NT2/D1 (cell line): ENCODE measurements around the gene BRK1.

Experiments
- SUZ12 ChIP-seq: IDR thresholded peaks from 2 replicates; pipeline ENCODE4 v1.6.1; 2011; ENCODE audit not compliant: insufficient read length, insufficient read depth; ENCODE audit errors: extremely low read depth
- YY1 ChIP-seq: IDR thresholded peaks from 2 replicates; pipeline ENCODE4 v1.6.1; 2011; ENCODE audit not compliant: insufficient read length, insufficient read depth

DNA sequence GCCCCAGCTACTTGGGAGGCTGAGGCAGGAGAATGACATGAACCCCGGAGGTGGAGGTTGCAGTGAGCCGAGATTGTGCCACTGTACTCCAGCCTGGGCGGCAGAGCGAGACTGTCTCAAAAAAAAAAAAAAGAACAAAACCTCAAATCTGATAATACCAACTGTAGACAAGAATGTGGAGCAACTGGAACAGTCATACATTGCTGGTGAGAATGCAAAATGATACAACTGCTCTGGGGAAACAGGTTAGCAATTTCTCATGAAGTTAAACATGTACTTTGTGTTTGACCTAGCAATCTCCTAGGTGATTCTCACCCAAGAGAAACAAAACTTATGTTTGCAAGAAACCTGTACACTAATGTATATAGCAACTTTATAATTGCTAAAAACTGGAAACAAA is 21.7 kb downstream of the BRK1 start:
- TF ChIP-seq YY1 (no peak), SUZ12 (no peak)
